B cell (primary cell): ENCODE results near the gene MS4A18.

Experiments
- CTCF ChIP-seq: fragments of 200-600 bp; IDR thresholded peaks from one replicate; pipeline ENCODE4 v1.8.0; 2022; ENCODE audit warnings: antibody characterized with exemption, mild to moderate bottlenecking
- EZH2 ChIP-seq: IDR thresholded peaks from 2 replicates; pipeline ENCODE4 v1.6.1; 2012; ENCODE audit warnings: borderline replicate concordance, low read depth, mild to moderate bottlenecking, moderate library complexity, low read length; ENCODE audit not compliant: insufficient read depth, poor library complexity, severe bottlenecking

GRCh38 chr11:60769811-60770210 lies 45.3 kb downstream of the MS4A18 start:
- TF ChIP-seq CTCF (no peak), EZH2 (no peak)
